Panc1 (cell line): Measurements from ENCODE around the gene LTBP3. TPM values are rescaled to one million over a fixed set of nuclear protein-coding genes. Genes with fewer than 3 reads are reported as not detected.
A peak's percentile ranks its signal among the peaks of the same experiment; 100 is the strongest.

Experiments used
- ATAC-seq: fragments of 200-7000 bp; cut with Tn5 transposase; 2 replicates; pipeline ENCODE4 v1.9.1; 2020; ENCODE audit warnings: mild to moderate bottlenecking, moderate library complexity
- BruUV-seq: library from RNA; stranded (reverse); fragments of 400-500 nt; replicated peaks from 2 replicates; lab custom pipeline; 2021; lab: Mats Ljungman, UMichigan
- CTCF ChIA-PET: fragments of 300-600 bp; sonication (Branson Sonifier 250); formaldehyde crosslinking; loops from one replicate; lab custom pipeline; 2022; ENCODE audit warnings: antibody characterized with exemption; lab: Charles Lee
- POLR2A ChIA-PET: fragments of 300-600 bp; sonication (Branson Sonifier 250); formaldehyde crosslinking; loops from one replicate; lab custom pipeline; 2022; ENCODE audit warnings: antibody characterized with exemption; lab: Charles Lee
- DNase-seq: peaks from one replicate; pipeline ENCODE4 v3.0.0-alpha.2; 2010; ENCODE audit warnings: low read depth, low spot score
- H3K27ac ChIP-seq: 2 replicates; pipeline ENCODE4 v1.5.1; 2011; ENCODE audit warnings: mild to moderate bottlenecking, low read length, inconsistent platforms
- H3K27me3 ChIP-seq: fragments of 200-500 bp; sonication (Bioruptor generic); 2 replicates; pipeline ENCODE4 v1.6.0; 2014; ENCODE audit warnings: low read length, inconsistent platforms; ENCODE audit not compliant: control insufficient read depth, insufficient read depth
- H3K36me3 ChIP-seq: fragments of 200-500 bp; sonication (Bioruptor generic); 2 replicates; pipeline ENCODE4 v1.5.1; 2014; ENCODE audit warnings: inconsistent platforms, mild to moderate bottlenecking, low read length, moderate library complexity; ENCODE audit not compliant: control insufficient read depth, insufficient read depth
- H3K4me1 ChIP-seq: 2 replicates; pipeline ENCODE4 v1.5.1; 2011; ENCODE audit warnings: inconsistent platforms, mild to moderate bottlenecking, low read length, moderate library complexity; ENCODE audit not compliant: control insufficient read depth, insufficient read depth
- H3K4me3 ChIP-seq, 2 experiments: 2 replicates each; pipeline ENCODE4 v1.5.1; 2011 to 2012; ENCODE audit warnings: low read depth in 2 of 2, low read length in 2 of 2, mild to moderate bottlenecking in 2 of 2, inconsistent platforms in 1 of 2, moderate library complexity in 1 of 2
- H3K9me3 ChIP-seq: fragments of 200-500 bp; sonication (Bioruptor generic); 2 replicates; pipeline ENCODE4 v1.5.1; 2014; ENCODE audit warnings: low read depth, mild to moderate bottlenecking, inconsistent platforms, low read length, moderate library complexity; ENCODE audit not compliant: control insufficient read depth, insufficient read depth
- CTCF ChIP-seq: fragments of 450-650 bp; IDR thresholded peaks from 2 replicates; pipeline ENCODE4 v1.5.1; 2017; ENCODE audit warnings: mild to moderate bottlenecking
- POLR2AphosphoS5 ChIP-seq: IDR thresholded peaks from 2 replicates; pipeline ENCODE4 v1.6.1; 2012; ENCODE audit warnings: mild to moderate bottlenecking, low read depth, low read length, moderate library complexity
- REST ChIP-seq, 2 experiments: IDR thresholded peaks; 2 replicates each; pipeline ENCODE4 v1.6.1; 2011 to 2012; ENCODE audit warnings: low read depth in 2 of 2, control low read depth in 1 of 2, low read length in 1 of 2, mild to moderate bottlenecking in 1 of 2, moderate library complexity in 1 of 2; ENCODE audit not compliant: insufficient read depth in 1 of 2
- SIN3A ChIP-seq: IDR thresholded peaks from 2 replicates; pipeline ENCODE4 v1.6.1; 2012; ENCODE audit warnings: low read depth, mild to moderate bottlenecking, low read length, moderate library complexity, borderline replicate concordance; ENCODE audit not compliant: insufficient read depth
- TCF7L2 ChIP-seq: IDR thresholded peaks from 2 replicates; pipeline ENCODE4 v1.6.1; 2011; ENCODE audit warnings: mild to moderate bottlenecking, low read depth, low read length, inconsistent platforms
- in situ Hi-C: cut with HindIII; loops from 2 replicates; pipeline ENCODE4 v1.10.0; 2016; ENCODE audit warnings: low sequenced_read_pairs, low pct_unique_long_range_greater_than_20kb
- intact Hi-C: fragments of 100-400 bp; cut with micrococcal nuclease; formaldehyde crosslinking; loops from one replicate; pipeline ENCODE4 v1.10.0; 2022; ENCODE audit not compliant: unreplicated experiment
- total RNA-seq: library from RNA; stranded (reverse); gene quantifications from one replicate; pipeline ENCODE4 v1.2.1, GENCODE V29; 2021; ENCODE audit not compliant: unreplicated experiment

Gene LTBP3
- total RNA-seq, 1 experiment from 2014 or later, result 133 TPM

- Histone ChIP-seq H3K9me3 (no peaks in the 10 kb centered on the region), H3K36me3 (no peaks in the 10 kb centered on the region), H3K4me1 (peaks cover 6% of the 10 kb centered on the region; the same call in 1 of the 2 replicates), H3K4me3 (no peak overlapping the region), H3K27me3 (no peaks in the 10 kb centered on the region), H3K27ac (no peak overlapping the region)
- ChIA-PET CTCF (no interaction called here), POLR2A (interaction anchor here (0.7 kb wide), 1 partner anchor 15 kb away, joined by 3 read pairs; no protein-coding TSS in a partner anchor)
- ATAC-seq (peak; percentile 82), DNase-seq (no peak)
- no TSS peak for BruUV-seq
- TF ChIP-seq REST (IDR thresholded peaks at IDR 0.05; ENCODE audit: insufficient read depth in 1 of 2, low read depth in 2 of 2, low read length in 1 of 2) (no peak), TCF7L2 (no peak), SIN3A (no peak), POLR2AphosphoS5 (no peak), CTCF (no peak)
- in situ Hi-C loops (no loop called here), intact Hi-C loops (no loop called here)
Measured at GRCh38 chr11:65546217-65546958, 11.8 kb downstream of the LTBP3 start.

GRCh38 chr11:65545853-65546216, 12.3 kb downstream of the LTBP3 start:
- H3K27me3 ChIP-seq, result no peaks in the 10 kb centered on the region
- H3K4me3 ChIP-seq, result no peak overlapping the region
- ChIA-PET CTCF (no interaction called here), POLR2A (no interaction called here)
- no peak overlapping the region for H3K27ac ChIP-seq
- no peak for ATAC-seq
- no peaks in the 10 kb centered on the region for H3K9me3 ChIP-seq
- H3K4me1 ChIP-seq, result peaks cover 7% of the 10 kb centered on the region; the same call in 1 of the 2 replicates
- no peaks in the 10 kb centered on the region for H3K36me3 ChIP-seq
- in situ Hi-C loops, result no loop called here
- intact Hi-C loops, result no loop called here
- TF ChIP-seq CTCF, result no peak
- no peak for TF ChIP-seq SIN3A
- no peak for TF ChIP-seq REST (IDR thresholded peaks at IDR 0.05; ENCODE audit: insufficient read depth in 1 of 2, low read depth in 2 of 2, low read length in 1 of 2)
- no peak for TF ChIP-seq TCF7L2
- TF ChIP-seq POLR2AphosphoS5, result no peak
- BruUV-seq, result no TSS peak
- DNase-seq, result no peak
